Measurements from ENCODE around the gene ZCRB1.

GRCh38 chr12:42343721-42344120 lies 17.8 kb upstream of the ZCRB1 start:
- TF ChIP-seq CTCF (IDR thresholded peaks at IDR 0.05): no peak
- no peak for TF ChIP-seq ZFX (IDR thresholded peaks at IDR 0.05; ENCODE audit: borderline replicate concordance)
